ENCODE measurements around the gene RADIL.

RADIL gene

DNA sequence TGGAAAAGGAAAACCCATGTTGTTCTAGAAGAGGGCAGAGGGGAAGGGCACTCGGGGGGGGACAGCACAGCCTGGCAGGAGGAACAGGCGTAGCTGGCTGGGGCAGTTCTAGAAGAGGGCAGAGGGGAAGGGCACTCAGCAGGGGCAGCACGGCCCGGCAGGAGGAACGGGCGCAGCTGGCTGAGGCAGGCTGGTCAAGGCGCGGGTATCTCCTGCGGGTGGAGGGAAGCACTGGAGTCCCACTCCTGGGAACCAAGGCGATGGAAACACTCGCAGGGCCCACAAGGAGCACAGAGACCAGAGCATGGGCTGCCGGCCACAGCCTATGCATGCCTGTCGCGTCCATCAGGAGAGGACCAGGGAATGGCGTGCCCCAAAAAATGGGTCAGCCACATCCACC is 58.4 kb downstream of the RADIL start:
- DNase-seq, result no peak

DNA sequence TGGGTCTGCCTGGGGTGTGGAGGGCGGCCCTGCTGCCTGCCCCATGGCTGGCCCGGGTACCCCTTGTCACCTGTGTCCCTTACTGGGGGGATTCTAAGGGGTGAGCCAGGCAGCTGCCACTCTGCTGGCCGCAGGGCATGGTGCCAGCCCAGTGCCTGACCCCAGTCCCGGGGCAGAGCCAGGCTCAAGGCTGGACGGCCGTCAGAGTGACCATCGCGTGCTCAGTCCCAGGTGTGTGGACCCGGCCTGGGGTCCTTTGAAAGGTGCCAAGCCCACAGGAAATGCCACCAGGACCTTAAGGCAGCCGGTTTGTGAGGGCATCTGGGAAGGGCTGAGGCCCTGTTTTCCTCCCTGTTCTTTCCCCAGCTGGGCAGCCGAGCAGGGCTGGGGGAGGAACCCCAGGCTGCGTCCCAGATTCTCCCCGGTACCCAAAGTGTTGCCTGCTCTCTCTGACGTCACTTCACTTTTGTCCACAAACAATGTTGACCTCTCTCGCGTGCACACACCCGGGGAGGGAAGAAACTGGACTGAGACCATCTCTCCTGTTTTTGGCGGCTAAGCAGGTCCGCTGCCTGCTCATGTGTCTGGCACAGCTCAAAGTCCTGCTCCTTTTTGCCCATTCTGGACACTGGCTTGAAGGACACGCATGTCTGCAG is 59.3 kb downstream of the RADIL start:
- no peak for DNase-seq

DNA sequence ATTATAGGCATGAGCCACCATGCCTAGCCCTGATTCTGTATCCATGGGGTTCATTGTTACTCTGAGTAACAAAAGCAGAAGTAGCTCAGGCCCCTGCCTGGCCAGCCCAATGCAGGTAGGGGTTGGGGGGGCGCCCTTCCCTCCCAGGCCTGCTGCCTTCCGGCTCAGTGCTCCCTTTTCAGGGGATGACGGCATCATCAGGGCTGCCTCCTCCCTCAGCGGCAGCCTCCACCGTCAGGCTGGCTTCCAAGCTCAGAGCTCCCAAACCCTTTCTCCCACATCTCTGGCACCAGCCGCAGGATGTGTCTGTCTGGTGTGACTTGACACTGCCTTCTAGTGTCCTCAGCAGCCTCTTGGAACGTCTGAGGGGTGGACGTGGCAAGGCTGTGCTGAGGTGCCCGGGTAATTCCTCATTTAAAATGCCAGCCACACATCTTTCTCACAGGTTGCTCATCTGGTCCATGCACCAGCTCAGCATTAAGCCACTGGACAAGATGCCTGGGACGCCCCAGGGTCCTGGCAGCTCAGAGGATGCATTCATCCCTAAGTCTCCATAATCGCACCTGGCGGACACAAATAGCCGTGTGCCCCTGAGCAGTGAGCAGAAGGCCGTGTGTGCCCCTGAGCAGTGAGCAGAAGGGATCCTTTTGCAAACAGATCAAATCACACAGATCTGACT is 59.9 kb downstream of the RADIL start:
- no peak for DNase-seq

DNA sequence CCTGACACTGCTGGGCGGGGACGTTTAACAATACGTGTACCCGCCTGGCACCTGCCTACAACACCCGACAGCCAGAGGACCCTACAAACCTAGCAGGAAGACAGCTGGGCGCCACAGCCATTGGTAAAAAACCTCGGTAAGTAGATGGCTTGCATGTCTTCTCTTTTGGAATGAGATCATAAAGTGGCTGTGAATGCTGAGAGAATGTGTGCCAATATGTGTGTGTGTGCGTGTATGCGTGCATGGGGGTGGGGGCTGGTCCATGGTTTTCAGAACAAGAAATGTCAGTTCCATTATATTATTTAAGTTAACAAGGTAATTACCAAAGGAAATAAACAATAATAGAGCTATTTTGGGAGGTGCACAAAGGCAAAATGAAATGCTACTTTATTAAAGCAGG is 60.8 kb downstream of the RADIL start:
- DNase-seq, result no peak

DNA sequence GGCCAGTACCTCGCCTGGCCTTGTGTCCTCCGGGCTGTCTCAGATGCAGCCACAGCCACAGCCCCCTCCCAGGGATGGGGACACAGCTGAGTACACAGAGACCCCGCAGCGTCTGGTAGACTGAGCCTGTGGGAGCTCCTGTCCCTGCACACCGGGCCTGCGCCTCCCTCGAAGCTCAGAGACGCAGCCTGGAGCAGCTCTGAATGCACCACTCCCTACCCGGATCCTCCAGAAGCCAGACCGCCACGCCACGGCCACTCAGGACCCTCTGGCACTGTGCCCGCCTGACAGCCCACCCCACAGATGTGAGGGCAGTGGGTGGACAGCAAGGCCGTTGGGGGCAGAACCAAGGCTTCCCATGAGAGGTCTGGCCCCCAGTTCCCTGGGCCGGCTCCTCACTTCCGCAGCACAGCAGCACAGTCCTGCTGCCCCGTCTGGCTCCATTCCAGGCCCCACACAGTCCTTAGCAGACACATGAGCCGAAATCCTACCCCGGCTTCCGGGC is 62.5 kb downstream of the RADIL start:
- no peak for DNase-seq

DNA sequence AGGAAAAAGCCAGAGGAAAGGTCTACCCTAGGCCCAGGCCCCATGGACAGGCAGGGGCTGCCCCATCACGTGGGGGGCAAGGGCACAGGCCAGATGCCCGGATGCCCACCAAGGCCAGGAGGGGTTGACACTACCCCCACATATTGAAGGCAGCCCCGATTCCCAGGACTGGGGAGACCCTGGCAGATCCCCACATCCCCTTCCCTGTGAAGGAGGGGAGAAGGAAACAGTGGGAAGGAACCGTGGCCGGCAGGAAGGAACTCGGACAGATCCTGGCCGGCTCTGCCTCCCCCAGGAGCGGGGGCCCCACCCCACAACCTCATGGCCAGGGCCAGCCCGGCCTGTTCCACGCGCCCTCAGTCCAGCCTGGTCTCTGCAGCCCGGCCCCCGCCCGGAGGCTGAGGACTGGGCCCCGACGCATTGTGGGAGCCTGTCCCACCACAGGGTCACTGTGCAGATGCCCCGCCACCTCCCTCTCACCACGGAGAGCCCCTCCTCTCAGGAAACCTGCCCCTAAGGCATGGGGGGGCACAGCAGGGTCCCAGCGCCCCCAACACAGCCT is 63.0 kb downstream of the RADIL start:
- no peak for DNase-seq

DNA sequence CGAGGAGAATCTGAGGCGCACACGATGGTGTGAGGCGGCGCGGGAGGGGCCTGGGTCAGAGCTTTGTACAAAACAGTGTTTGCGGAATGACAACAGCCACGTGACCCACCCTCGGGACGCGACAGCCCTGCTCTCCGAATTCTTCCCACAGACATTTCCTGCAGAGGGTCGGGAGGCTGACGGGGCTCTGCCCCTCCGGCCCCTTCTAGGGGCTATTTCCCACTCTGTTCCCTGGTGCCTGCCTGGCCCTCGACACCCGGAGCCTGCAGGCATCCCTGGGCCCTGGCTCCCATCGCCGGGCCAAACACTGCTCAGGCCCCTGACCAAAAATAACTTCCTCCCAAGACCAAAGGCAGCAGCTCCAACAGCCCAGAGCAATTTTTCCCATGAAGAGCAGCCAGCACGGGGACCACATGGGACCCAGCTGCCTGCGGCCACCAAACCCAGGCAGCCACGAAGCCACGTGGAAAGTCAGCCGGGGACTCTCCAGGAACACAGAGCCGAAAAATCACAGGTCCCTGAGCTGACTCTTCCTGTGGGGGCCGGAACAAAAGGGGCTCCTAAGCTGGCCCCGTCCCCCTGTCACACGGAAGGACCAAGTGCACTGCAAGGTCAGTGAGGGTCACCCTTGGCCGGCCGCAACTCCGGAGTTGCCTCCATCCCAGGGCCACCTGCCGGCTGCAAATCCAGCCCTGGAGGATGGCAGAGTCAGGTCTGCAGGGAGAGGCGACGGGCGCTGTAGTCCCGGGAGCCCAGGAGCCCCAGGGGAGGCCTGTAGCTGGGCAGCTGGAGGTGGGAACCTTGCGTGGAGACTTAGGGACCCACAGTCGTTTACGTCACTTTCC is 63.7 kb downstream of the RADIL start:
- no peak for DNase-seq

DNA sequence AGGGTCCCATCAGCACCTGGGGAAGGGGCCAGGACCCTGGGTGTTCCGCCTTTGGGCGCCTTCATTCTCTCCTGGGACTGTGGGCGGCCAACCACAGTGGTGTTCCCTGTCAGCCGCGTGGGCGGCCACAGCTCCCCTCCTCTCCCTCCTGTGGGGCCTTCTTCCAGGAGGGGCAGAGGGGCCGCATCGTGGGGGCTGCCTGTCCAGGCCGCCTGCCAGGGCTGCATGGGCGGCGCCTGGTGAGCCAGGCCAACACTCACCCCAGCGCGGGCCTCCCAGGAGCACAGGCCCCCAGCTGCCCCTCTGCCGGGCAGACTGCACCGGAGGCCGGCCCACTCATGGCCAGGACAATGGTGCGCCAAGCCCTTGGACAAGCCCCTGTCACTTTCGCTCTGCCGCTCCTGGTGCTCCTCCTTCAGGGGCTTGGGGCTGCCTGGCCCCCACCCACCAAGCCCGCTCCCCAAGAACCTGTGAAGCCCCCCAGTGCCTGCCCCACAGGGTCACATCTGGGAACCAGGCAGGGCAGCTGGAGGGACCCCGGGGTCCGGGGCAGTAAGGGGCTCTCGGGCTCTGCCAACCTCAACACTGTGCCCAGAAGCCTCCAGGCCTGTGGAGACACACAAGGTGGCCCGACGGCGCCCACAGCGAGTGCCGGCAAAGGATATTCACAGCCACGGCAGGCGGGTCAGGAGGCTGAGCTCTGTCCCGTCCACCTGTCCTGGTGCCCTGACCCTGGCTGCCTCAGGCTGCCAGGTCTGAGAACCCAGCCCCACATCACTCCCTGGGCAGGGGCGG is 65.3 kb downstream of the RADIL start:
- DNase-seq, result no peak

DNA sequence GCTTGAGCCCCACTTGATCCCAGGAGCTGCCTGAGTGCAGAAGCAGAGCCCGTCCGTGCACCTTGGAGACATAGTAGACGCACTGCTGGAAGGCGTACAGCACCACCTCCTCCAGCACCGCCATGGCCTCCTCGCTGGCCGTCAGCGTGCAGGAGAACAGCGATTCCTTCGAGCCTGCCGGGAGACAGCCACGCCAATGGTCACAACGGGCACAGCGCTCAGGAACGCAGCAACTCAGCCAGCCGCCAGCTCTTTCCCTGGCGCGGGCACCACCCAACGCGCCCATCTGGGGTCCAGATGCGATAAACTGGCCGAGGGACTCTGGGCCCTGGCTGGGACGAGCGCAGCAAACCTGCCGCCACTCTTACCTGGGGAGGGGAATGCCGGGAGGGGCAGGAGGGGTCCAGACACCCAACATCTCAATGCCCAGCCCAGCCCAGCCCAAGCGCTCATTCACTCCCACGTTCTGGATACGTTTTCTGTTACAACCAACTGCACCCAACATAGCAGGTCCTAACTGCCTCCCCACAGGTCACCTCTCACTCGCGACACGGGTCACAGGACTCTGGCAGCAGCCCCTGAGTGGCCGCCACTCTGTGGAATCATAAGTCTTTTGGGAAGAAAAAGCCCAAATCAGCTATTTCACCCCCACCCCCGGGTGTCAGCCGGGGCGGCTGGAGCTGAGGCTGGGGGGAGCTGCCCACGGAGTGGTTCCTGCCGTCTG is 66.2 kb downstream of the RADIL start:
- no peak for DNase-seq

DNA sequence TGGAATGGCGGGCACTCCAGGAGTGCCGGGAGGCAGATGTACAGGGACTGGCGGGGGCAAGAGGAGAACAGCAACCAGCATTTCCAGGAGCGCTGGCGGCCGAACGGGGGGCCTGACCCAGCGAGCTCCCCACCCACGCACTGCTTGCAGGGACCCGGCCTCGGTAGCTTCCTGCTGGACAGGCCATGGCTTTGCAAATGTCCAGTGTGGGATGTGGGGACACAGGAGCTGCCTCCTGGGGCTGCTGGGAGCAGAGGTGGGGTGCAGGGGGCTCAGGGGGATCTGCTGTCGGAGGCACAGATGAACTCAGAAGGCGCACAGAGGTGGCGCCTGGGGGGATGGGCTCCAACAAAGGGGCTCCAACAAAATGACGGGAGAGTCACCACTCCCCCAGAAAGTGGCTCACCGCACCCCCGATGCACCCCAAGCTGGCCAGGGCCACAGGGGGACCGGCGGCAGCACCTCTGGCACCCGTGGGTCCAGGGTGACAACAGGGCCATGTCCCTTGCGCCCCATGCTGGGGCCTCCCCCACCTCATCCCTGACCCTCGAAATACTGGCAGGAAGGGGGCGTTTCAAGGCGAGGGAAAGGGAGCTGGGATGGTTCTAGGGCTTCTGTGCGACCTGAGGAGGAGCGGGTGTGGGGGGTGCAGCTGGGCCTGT is 67.0 kb downstream of the RADIL start:
- DNase-seq, result no peak

DNA sequence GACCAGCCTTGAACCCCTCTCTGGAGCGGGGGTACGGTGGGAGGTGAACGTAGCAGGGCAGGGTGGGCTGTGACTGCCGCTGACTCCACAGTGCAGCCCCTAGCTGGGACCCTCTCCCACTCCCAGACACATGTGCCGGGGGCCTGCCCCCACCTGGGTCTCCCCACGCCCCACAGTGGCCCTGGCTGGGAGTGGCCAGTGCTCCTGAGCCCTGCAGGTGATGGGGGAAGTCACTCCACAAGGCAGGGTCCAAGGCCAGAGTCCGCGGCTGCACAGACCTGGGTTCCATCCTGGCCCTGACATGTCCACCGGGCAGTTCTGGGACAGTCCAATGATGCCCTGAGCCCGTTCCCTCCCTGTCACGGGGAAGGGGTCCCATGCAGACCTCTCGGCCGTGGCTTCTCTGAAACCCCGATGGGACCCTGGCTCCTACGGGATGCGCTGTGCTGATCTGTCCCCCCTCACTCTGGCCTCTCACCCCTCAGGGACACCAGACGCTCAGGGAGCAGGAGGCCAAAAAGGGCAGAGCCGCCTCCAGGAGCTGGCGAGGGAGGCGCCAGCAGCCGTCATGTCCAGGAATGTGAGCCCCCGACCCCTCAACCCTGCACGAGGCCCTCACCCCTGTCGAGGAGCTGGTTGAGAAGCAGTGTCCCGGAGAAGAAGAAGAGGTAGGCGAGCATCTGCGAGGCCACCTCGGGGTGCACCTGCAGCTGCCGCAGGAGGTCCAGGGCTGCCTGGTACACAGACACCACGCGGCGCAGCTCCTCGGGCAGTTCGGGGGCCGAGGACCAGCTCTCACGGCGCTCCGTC is 67.7 kb downstream of the RADIL start:
- no peak for DNase-seq

DNA sequence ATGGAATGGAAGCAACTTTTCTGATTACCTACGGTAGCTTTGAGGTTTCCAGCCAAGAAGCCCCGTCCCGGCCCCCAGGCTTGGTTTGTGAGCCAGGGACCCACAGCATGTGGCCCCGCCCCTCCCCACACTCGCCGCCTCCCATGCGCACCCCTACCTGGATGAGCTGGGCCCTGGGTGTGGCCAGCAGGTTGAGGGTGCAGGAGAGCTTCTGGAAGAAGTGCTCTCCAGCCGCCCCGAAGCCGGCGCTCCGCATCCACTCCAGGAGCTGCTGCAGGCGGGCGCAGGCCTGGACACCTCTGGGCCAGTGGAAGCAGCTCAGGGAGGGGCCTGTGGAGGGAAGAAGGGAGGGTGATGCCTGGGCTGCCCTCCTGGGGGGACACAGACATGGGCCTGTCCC is 68.4 kb downstream of the RADIL start:
- DNase-seq, result no peak

DNA sequence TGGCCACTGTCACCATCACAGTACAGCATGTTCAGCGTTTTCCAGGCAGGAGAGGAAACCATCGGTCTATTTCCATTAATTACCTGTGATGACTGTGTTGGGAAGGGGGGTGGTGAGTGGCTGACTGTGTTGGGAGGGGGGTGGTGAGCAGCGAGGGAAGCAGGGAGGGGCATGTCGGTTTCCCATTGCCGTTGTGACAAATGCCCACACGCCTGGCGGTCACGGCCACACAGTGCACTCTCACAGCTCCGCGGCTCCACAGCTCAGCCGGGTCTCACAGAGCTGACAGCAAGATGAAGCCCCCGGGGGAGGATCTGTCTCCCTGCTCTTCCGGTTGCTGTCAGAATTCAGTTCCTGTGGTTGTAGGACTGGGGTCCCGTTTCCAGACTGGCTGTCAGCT is 69.1 kb downstream of the RADIL start:
- no peak for DNase-seq

DNA sequence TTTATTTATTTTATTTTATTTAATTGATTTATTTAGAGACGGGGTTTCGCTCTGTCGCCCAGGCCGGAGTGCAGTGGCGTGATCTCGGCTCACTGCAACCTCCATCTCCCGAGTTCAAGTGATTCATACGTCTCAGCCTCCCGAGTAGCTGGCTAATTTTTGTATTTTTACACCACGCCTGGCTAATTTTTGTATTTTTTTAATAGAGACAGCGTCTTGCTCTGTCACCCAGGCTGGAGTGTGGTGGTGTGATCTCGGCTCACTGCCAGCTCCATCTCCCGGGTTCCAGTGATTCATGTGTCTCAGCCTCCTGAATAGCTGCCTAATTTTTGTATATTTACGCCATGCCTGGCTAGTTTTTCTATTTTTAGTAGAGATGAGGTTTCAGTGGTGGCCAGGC is 73.8 kb downstream of the RADIL start:
- no peak for DNase-seq

DNA sequence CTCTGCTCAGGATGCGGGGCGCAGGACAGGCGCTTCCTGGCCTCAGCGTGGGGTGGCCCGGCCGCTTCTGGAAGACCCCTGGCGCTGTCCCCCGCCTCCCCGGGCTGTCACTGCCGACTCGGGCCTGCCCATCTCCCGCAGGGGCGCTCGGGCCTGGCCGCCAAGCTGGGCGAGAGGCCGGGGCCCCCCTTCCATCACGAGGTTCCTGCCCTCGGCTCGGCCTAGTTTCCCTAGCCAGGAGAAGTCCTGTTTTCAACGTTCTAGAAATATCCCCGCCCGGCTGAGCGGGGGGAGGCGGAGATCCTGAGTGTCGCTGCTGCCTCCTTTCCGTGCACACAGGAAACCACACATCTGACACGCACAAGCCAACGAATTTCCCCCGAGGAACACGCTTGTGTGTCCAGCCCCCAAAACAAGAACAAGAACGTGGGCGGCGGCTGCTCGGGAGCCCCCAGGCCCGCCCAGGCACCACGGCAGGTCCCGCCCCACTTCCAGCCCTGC is 74.4 kb downstream of the RADIL start:
- DNase-seq, result peak; percentile 24

DNA sequence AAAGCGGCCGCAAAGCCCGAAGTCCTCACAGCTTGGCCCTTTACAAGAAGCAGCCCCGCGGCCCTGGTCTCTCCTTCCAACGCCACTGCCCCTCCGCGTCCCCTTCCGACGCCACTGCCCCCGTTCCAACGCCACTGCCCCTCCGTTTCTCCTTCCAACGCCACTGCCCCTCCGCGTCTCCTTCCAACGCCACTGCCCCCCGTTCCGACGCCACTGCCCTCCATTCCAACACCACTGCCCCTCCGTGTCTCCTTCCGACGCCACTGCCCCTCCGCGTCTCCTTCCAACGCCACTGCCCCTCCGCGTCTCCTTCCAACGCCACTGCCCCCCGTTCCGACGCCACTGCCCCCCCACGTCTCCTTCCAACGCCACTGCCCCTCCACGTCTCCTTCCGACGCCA is 75.0 kb downstream of the RADIL start:
- DNase-seq, result no peak

DNA sequence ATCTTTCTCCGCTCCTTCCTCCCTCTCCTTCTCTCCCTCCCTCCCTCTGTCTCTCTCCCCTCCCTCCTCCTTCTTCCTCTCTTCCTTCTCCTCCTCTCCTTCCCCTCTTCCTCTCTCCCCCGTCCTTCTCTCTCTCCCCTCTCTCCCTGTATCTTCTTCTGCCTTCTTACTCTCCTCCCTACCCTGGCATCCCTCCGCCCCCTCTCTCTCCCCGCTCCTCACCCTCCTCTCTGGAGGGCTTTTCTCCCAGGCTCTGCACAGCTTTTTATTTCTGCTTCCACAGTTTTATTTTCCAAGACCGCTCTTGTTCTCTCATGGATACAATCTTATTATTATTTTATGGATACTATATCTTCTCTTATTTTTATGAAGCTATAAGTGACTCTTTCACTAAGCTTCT is 75.5 kb downstream of the RADIL start:
- DNase-seq, result no peak

DNA sequence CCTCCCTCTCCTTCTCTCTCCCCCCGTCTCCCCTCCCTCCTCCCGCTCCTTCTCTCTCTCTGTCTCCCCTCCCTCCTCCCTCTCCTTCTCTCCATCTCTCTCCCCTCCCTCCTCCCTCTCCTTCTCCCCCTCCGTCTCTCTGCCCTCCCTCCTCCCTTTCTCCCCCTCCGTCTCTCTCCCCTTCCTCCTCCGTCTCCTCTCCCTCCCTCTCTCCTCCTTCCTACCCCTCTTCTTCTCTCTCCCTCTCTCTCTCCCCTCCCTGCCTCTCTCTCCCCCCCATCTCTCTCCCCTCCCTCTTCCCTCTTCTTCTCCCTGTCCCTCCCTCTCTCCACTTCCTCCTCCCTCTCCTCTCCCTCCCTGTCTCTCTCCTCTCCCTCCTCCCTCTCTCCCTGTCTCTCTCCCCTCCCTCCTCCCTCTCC is 75.9 kb downstream of the RADIL start:
- DNase-seq, result no peak

DNA sequence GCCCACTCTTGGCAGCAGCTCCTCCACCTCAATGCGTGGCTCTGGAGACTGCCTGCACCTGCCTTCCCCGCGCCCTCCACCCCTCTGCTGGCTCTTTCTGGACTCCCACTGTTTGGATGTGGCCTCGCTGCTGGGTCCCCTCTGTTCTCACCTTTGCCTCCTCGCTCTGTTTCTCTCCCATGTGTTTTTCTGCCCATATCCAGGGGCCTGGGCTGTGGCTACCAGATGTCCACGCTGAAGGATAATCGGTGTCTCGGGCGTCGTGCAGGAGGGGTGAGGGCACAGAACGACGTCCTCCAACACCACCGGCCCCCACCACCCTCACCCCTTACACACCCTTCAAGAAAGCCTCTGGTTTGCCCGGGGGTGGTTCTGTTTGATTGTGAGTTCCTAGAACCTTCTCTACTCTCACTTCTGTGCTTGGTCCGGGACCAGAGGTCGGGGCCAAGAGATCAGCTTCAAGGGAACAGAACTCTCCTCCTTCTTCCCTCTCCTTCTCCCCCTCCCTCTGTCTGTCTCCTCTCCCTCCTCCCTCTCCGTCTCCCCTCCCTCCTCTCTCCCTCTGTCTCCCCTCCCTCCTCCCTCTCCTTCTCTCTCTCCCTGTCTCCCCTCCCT is 76.4 kb downstream of the RADIL start:
- no peak for DNase-seq

DNA sequence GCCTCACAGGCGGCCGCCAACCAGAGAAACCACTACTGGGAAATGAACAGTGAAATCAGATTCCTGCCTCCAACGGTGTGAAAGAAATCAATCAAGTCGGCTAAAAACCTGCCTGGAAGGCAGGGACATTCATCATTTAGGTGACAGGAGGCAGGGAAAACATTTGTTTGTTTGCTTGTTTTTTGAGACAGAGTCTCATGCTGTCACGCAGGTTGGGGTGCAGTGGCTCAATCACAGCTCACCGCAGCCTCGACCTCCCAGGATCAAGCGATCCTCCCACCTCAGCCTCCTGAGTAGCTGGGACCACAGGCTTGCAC is 77.6 kb downstream of the RADIL start:
- no peak for DNase-seq

All from activated naive CD4-positive, alpha-beta T cell treated with Interleukin-2 at 50 U/mL for 16 hours (primary cell).